H9 (cell line): ENCODE results near the gene BRINP2. TPM values are rescaled to one million over a fixed set of nuclear protein-coding genes. Genes with fewer than 3 reads are reported as not detected.

Experiments
- DNase-seq: peaks from one replicate; pipeline ENCODE4 v3.0.0-alpha.2; 2017
- H2AFZ ChIP-seq: one replicate; pipeline ENCODE4 v1.6.1; 2013; ENCODE audit warnings: mild to moderate bottlenecking, low read length, control low read depth, moderate library complexity
- H2AK5ac ChIP-seq: 2 replicates; pipeline ENCODE4 v1.6.1; 2013; ENCODE audit warnings: low read length, control low read depth, mixed read lengths; ENCODE audit not compliant: insufficient read length
- H2BK120ac ChIP-seq: one replicate; pipeline ENCODE4 v1.6.1; 2013; ENCODE audit warnings: low read depth, mild to moderate bottlenecking, low read length, control low read depth, inconsistent platforms; ENCODE audit not compliant: poor library complexity, severe bottlenecking
- H2BK12ac ChIP-seq: 2 replicates; pipeline ENCODE4 v1.6.1; 2013; ENCODE audit warnings: low read length, control low read depth, mixed read lengths, low read depth; ENCODE audit not compliant: insufficient read length
- H2BK15ac ChIP-seq: 2 replicates; pipeline ENCODE4 v1.6.1; 2013; ENCODE audit warnings: low read depth, low read length, control low read depth
- H2BK20ac ChIP-seq: one replicate; pipeline ENCODE4 v1.6.1; 2013; ENCODE audit warnings: low read depth, mild to moderate bottlenecking, low read length, control low read depth, inconsistent platforms; ENCODE audit not compliant: poor library complexity, severe bottlenecking
- H2BK5ac ChIP-seq: 2 replicates; pipeline ENCODE4 v1.6.1; 2013; ENCODE audit warnings: low read length, control low read depth, mixed read lengths; ENCODE audit not compliant: insufficient read length
- H3K14ac ChIP-seq: 2 replicates; pipeline ENCODE4 v1.6.1; 2013; ENCODE audit warnings: low read length, control low read depth; ENCODE audit not compliant: insufficient read depth
- H3K18ac ChIP-seq: 2 replicates; pipeline ENCODE4 v1.6.1; 2013; ENCODE audit warnings: low read depth, mild to moderate bottlenecking, mixed read lengths, low read length, control low read depth; ENCODE audit not compliant: insufficient read length
- H3K23ac ChIP-seq: 2 replicates; pipeline ENCODE4 v1.6.1; 2013; ENCODE audit warnings: low read length, control low read depth, mixed read lengths, low read depth; ENCODE audit not compliant: insufficient read length
- H3K23me2 ChIP-seq: 2 replicates; pipeline ENCODE4 v1.6.1; 2013; ENCODE audit warnings: low read depth, mild to moderate bottlenecking, mixed read lengths, low read length, control low read depth; ENCODE audit not compliant: insufficient read length, poor library complexity, severe bottlenecking
- H3K27ac ChIP-seq: 2 replicates; pipeline ENCODE4 v1.5.1; 2013; ENCODE audit warnings: low read length, control low read depth, mixed read lengths, low read depth; ENCODE audit not compliant: insufficient read length
- H3K27me3 ChIP-seq: 2 replicates; pipeline ENCODE4 v1.6.1; 2013; ENCODE audit warnings: low read length, control low read depth, inconsistent platforms; ENCODE audit not compliant: insufficient read depth
- H3K4ac ChIP-seq: 2 replicates; pipeline ENCODE4 v1.6.1; 2013; ENCODE audit warnings: low read depth, mild to moderate bottlenecking, control low read depth, inconsistent platforms, low read length, moderate library complexity
- H3K4me1 ChIP-seq: 2 replicates; pipeline ENCODE4 v1.6.1; 2013; ENCODE audit warnings: low read length, control low read depth, inconsistent platforms; ENCODE audit not compliant: insufficient read depth
- H3K4me2 ChIP-seq: 2 replicates; pipeline ENCODE4 v1.6.1; 2013; ENCODE audit warnings: low read length, control low read depth, mixed read lengths; ENCODE audit not compliant: insufficient read length, insufficient read depth
- H3K56ac ChIP-seq: 2 replicates; pipeline ENCODE4 v1.6.1; 2013; ENCODE audit warnings: low read depth, mild to moderate bottlenecking, mixed read lengths, low read length, control low read depth; ENCODE audit not compliant: insufficient read length
- H3K79me1 ChIP-seq: 2 replicates; pipeline ENCODE4 v1.6.1; 2013; ENCODE audit warnings: low read depth, mild to moderate bottlenecking, moderate library complexity, low read length, control low read depth, inconsistent platforms; ENCODE audit not compliant: insufficient read depth, poor library complexity, severe bottlenecking
- H3K79me2 ChIP-seq: 2 replicates; pipeline ENCODE4 v1.6.1; 2013; ENCODE audit warnings: low read length, control low read depth, inconsistent platforms; ENCODE audit not compliant: insufficient read depth
- H3K9ac ChIP-seq: 2 replicates; pipeline ENCODE4 v1.6.1; 2013; ENCODE audit warnings: low read length, control low read depth, mixed read lengths; ENCODE audit not compliant: insufficient read length; ENCODE audit errors: extremely low read depth
- H3K9me3 ChIP-seq: one replicate; pipeline ENCODE4 v1.6.1; 2013; ENCODE audit warnings: low read depth, low read length, inconsistent platforms; ENCODE audit not compliant: control insufficient read depth
- H3T11ph ChIP-seq: one replicate; pipeline ENCODE4 v1.6.1; 2013; ENCODE audit warnings: mild to moderate bottlenecking, low read length, control low read depth, inconsistent platforms
- H4K20me1 ChIP-seq: one replicate; pipeline ENCODE4 v1.6.1; 2013; ENCODE audit not compliant: control insufficient read depth, insufficient read length, insufficient read depth
- H4K5ac ChIP-seq: 2 replicates; pipeline ENCODE4 v1.6.1; 2013; ENCODE audit warnings: low read depth, mild to moderate bottlenecking, mixed read lengths, low read length, control low read depth; ENCODE audit not compliant: insufficient read length
- H4K8ac ChIP-seq: replicated peaks from 2 replicates; pipeline ENCODE4 v1.6.1; 2013; ENCODE audit warnings: low read length, control low read depth, mixed read lengths, low read depth; ENCODE audit not compliant: insufficient read length
- H4K91ac ChIP-seq: 2 replicates; pipeline ENCODE4 v1.6.1; 2013; ENCODE audit warnings: low read depth, mild to moderate bottlenecking, moderate library complexity, mixed read lengths, low read length, control low read depth; ENCODE audit not compliant: insufficient read length
- H3K27ac Mint-ChIP-seq, 3 experiments: 2 replicates in 2 of 3; 3 replicates in 1 of 3; pipeline ENCODE4 v1.8.0; 2020 to 2021; ENCODE audit warnings: mixed read lengths in 3 of 3, mild to moderate bottlenecking in 1 of 3, moderate library complexity in 1 of 3
- H3K27me3 Mint-ChIP-seq: 2 replicates; pipeline ENCODE4 v1.8.0; 2021; ENCODE audit warnings: low read depth, mild to moderate bottlenecking, moderate library complexity, mixed read lengths
- H3K36me3 Mint-ChIP-seq, 3 experiments: 2 replicates in 2 of 3; 3 replicates in 1 of 3; pipeline ENCODE4 v1.8.0; 2020 to 2021; ENCODE audit warnings: low read depth in 3 of 3, mixed read lengths in 3 of 3; ENCODE audit not compliant: insufficient read depth in 1 of 3
- H3K4me1 Mint-ChIP-seq, 2 experiments: 2 replicates each; pipeline ENCODE4 v1.8.0; 2020; ENCODE audit warnings: mixed read lengths in 2 of 2
- H3K4me3 Mint-ChIP-seq, 2 experiments: 2 replicates in 1 of 2; 3 replicates in 1 of 2; pipeline ENCODE4 v1.8.0; 2020 to 2021; ENCODE audit warnings: mild to moderate bottlenecking in 2 of 2, mixed read lengths in 2 of 2, moderate library complexity in 1 of 2
- H3K9me3 Mint-ChIP-seq, 2 experiments: 2 replicates in 1 of 2; 3 replicates in 1 of 2; pipeline ENCODE4 v1.8.0; 2020; ENCODE audit warnings: mild to moderate bottlenecking in 2 of 2, mixed read lengths in 2 of 2, moderate library complexity in 1 of 2
- WGBS: extraction: QIAGEN DNeasy Blood & Tissue Kit; methylation state at CpG from one replicate; pipeline ENCODE4 v1.1.7; 2013; ENCODE audit warnings: missing lambda C conversion rate, low lambda C conversion rate, mixed read lengths; ENCODE audit not compliant: insufficient read length; ENCODE audit errors: extremely low coverage; 5-methylcytosine and 5-hydroxymethylcytosine counted together
- total RNA-seq: library from RNA; stranded (reverse); gene quantifications from 2 replicates; pipeline ENCODE4 v1.2.1, GENCODE V29; 2021
- TF ChIP-seq, protein P1 (sequence below): fragments of 200-600 bp; sonication (generic); conservative IDR thresholded peaks from 3 replicates; pipeline ENCODE4 v1.8.0; 2021; ENCODE audit warnings: antibody characterized with exemption, mild to moderate bottlenecking

Gene BRINP2
- total RNA-seq, 1 experiment from 2014 or later = not detected

DNA sequence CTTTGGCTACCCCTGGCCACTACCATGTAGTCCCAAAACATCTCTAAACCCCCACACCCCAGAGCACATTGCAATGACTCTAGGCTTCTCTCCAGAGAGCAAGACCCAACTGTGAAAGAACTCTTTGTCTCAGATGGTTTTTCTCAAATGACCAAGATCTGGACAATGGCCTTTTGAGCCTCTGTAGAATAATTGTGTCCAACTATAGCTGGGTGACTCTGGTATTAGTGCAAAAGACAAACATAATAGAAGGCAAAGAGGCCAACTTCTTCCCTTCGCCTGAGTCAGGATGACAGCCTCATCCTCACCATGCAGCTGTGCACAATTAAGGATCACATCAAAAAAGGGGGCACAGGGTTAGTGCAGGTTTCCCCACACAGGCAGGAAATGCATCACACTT, 139.6 kb downstream of the BRINP2 start:
- Mint-ChIP-seq H3K27me3 (no peaks in the 10 kb centered on the region), H3K27ac (no peak overlapping the region), H3K36me3 (no peaks in the 10 kb centered on the region), H3K4me1 (peaks cover 6 to 7% of the 10 kb centered on the region in 2 experiments), H3K9me3 (no peaks in the 10 kb centered on the region), H3K4me3 (no peak overlapping the region)
- no CpG with 5 or more reads among the region's 1 CpG for WGBS
- Histone ChIP-seq H2AFZ (no peak overlapping the region), H2BK20ac (no peak overlapping the region), H2BK5ac (no peak overlapping the region), H3K9me3 (no peaks in the 10 kb centered on the region), H2BK12ac (no peak overlapping the region), H3K9ac (no peak overlapping the region), H3K79me2 (no peaks in the 10 kb centered on the region), H2BK15ac (no peak overlapping the region), H3K14ac (no peak overlapping the region), H3K27ac (no peak overlapping the region), H3K27me3 (no peaks in the 10 kb centered on the region), H3K4me1 (no peaks in the 10 kb centered on the region), H4K91ac (no peak overlapping the region), H3K18ac (no peak overlapping the region), H4K5ac (no peak overlapping the region), H3K4ac (no peak overlapping the region), H4K8ac (no peak overlapping the region), H3K4me2 (no peak overlapping the region), H3K23ac (no peak overlapping the region), H3T11ph (no peak overlapping the region), H3K56ac (no peak overlapping the region), H3K79me1 (no peaks in the 10 kb centered on the region), H4K20me1 (no peaks in the 10 kb centered on the region), H2AK5ac (no peak overlapping the region), H3K23me2 (no peaks in the 10 kb centered on the region), H2BK120ac (no peak overlapping the region)
- no peak for DNase-seq
- TF ChIP-seq, protein P1, sequence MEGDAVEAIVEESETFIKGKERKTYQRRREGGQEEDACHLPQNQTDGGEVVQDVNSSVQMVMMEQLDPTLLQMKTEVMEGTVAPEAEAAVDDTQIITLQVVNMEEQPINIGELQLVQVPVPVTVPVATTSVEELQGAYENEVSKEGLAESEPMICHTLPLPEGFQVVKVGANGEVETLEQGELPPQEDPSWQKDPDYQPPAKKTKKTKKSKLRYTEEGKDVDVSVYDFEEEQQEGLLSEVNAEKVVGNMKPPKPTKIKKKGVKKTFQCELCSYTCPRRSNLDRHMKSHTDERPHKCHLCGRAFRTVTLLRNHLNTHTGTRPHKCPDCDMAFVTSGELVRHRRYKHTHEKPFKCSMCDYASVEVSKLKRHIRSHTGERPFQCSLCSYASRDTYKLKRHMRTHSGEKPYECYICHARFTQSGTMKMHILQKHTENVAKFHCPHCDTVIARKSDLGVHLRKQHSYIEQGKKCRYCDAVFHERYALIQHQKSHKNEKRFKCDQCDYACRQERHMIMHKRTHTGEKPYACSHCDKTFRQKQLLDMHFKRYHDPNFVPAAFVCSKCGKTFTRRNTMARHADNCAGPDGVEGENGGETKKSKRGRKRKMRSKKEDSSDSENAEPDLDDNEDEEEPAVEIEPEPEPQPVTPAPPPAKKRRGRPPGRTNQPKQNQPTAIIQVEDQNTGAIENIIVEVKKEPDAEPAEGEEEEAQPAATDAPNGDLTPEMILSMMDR = no peak
